T-helper 22 cell (primary cell): ENCODE data around the gene CDH22.

ENCODE experiments used
- DNase-seq: peaks from one replicate; pipeline ENCODE4 v3.0.0-alpha.2; 2020; ENCODE audit warnings: low read depth

The CDH22 gene

DNA sequence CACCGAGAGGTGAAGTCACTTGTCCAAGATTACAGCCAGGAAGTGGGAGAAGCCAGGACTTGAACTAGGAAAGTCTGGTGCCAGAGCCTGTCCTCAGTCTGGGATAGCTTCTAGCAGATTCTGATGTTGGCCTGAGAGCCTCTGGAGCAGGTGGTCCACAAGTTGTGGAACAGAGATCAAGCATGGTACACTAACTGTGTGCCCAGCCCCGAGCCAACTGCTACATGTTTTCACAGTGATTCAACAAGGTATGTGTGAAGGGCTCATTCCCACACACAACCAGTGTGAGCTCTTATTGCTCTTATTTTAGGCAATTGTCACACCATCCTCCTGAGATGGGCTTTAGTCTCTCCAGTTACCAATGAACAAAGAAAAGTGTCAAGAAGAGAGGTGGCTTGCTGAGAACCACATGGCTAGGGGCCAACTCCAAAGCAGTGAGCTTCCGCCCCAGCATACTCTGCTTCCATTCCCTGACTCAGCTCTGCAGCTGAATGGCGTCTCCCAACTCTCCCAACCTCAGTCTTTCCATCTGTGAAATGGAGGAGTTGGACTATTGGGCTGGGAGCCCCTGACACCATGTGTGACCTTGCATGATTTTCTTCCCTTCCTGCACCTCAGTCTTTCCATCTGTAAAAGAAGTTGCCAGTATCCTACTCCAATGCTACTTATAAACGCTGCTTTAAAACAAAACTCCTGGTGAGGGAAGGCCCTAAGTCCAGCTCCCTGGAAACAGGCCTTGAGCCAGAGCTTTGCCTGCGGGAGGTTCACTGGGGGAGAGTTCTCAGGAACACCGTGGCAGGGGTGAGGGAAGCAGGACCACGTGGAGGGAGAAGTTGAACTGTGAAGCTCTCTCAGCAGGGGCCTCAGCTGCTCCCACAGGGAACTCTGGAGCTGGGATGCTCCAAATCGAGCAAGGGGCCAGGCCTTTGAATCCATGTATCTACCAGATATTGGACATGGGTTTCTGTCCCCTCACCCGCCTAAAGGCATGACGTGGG lies 40.9 kb downstream of the CDH22 start:
- DNase-seq: no peak

DNA sequence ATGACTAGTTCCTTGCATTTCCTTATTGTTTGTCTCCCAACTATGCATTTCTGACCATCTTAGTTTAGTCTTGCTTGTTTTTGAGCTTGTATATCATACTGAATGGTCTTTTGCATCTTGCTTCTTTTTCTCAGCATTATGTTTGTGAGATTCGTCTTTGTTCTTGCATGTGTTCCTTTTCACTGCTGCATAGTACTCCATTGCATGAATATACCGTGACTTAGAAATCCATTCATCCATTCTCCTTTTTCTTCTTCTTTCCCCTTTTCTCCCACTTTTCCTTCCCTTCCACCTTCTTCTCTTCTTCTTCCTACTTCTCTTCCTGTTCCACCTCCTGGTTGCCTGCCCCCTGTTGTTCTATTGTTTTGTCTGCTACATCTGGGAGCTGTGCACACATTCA lies 42.8 kb downstream of the CDH22 start:
- DNase-seq: no peak

DNA sequence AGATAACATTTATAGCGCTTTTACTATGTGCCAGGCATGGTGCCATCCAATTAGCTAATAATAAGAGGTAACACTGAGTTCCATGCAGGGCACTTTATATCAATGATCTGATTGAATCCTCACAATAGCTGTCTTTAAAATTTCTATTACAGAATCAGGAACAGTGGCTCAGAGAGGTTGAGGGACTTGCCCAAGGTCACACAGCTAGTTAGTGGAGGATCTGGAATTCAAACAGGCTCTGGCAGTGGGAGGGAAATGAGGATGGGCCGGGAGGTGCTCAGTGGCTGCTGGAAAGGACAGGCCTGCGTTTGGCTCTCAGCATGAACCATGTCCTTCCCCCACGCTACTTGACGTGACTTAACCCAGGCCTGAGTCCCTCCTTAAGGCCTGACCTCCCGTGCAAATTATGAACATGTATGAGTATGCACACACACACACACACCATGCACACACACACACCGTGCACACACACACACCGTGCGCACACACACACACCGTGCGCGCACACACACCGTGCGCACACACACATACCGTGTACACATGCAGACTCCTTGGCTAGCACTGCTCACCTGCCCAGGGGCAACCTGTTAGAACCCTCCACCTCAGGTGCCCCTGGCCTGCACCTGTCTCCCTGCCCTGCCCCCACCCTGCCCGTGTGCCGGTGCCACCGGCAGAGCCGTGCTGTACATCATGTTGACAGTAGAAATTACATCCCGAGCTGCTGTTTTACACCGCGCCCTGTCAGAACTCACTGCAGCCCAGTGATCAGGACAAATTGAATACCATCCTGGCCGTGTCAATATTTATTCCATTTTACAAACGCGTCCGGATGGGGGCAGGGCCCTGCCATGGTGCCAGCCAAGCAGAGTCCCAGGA lies 43.7 kb downstream of the CDH22 start:
- no peak for DNase-seq

DNA sequence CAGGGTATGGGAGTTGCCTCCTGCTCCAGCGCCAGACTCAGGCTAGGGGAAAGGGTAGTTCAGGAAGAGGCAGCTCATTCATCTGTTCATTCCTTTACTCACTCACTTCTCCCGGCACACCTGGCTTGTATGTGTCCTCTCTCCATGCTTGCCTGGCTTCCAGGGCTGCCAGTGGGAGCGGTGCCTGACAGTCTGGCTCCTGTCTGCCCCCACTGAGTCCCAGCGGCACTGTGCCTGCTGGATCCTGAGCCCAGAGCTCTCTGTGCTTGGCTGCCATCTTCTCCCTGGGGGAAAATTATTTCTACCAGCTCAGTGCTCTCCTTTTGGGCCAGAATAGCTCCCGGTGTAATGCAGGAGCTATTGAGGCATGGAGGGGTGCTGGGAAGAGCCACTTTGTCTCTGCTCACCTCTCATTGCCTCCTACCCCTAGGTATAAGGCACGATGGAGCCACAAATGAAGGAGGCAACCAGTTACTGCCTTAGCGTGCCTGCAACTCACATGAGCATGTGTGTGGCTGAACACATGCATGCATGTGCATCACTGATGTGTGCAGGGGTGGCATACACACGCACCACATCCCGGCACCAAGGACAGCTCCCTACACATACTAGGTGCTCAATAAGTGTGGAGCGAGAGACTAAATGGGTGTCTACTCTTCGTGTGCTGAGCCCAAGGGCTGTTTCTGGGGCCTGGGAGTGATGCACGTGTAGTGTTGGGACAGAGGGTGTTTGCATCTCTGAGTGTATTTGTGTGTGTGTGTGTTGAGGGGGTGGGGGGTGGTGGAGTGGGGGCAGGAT lies 46.6 kb downstream of the CDH22 start:
- DNase-seq: no peak

DNA sequence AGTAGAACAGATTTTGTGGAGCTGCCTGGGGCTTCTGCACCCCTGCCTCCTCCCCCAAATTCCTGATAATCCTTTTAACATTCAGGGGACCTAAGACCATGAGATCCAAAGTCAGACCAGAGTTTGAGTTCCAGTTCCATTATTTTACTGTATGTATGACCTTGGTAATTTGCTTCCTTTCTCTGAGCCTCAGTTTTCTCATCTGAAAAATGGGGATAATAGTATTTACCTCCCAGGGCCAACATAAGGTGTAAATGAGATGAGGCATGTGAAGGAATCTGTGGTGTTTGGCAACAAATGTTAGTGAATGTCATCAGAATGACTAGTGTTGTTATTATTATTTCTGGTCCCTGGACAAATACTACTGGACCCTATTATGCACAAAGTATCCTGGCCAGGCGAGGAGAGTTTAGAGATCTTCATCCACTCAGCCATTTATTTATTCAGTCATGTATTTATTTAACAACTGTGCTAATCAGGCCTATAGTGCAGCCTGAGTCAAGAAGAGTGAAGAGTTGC lies 47.3 kb downstream of the CDH22 start:
- DNase-seq: no peak

DNA sequence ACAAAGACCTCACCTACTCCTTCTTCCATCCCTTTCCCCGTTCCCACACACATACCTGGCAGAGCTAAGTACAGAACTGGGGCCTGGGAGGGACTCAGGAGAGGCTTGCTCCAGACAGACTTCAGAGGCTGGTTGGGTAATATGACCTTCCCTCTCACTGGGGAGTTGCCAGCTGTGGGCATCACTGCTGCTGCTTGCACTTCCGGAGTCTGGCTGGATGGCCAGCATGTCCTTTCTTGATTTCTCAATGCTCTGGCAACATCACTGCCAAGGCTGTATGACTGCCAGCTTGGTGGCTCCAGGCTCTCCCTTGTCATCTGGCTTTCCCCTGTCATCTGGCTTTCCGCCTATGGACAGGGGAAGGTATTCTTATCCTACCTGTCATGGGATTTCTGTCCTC lies 47.8 kb downstream of the CDH22 start:
- DNase-seq: no peak

DNA sequence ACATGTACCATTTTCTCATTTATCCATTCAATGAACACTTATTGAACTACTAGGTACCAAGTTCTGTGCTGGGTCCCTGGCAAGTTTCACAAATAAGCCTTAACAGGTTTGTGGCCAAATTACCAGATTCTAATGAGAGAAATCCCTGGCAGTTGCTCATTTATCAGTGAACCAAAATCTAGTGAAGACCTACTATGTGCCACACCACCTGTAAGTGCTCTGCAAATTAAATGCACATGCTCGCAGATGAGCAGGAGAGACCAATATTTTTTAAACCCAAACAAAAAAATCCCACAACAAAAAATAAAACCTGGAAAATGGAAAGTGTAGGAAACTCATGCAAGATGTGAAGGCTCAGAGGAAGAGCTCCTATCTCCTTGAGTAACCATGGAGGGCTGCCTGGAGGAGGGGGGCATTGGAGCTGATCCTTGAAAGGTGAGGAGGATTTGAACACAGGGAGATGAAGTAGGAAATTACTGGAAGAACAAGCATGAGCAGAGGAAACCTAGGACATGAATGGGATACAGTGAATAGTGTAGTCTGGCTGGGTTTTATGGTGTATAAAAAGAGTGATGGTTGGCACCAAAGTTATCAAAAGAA lies 48.9 kb downstream of the CDH22 start:
- DNase-seq: no peak

DNA sequence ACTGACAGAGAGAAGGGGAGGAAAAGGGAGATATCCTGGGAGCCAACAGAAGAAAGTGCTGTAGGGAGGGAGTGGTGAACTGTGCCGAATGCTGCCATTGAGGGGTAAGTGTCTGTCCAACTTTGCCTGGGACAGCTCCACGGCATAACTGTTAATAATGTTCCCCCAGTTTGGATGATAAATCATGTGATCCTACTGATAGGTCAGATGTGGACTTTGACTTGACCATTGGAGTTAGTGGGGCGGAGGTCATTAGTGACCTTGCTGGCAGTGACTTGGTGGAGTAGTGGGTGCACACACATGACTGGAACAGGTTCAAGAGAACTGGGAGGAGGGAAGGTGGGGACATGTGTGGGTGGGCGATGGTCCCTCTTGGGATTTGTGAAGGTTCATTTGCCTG lies 50.4 kb downstream of the CDH22 start:
- no peak for DNase-seq

DNA sequence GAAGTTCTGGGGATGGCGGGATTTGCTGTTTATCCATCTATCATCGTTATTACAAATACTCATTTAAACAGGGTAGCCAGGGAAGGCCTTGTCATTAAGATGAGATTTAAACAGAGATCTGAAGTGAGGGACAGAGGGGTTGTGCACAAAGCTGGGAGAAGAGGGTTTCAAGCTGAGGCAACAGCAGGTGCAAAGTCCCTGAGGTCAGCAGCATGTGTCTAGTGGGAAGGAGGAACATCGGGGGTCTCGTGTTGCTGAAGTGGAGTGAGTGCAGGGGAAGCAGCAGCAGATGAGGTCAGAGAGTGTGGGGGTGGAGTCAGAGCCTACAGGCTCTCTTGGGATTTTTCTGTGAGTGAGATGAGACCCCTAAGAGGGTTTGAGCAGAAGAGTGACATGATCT lies 52.0 kb downstream of the CDH22 start:
- no peak for DNase-seq

DNA sequence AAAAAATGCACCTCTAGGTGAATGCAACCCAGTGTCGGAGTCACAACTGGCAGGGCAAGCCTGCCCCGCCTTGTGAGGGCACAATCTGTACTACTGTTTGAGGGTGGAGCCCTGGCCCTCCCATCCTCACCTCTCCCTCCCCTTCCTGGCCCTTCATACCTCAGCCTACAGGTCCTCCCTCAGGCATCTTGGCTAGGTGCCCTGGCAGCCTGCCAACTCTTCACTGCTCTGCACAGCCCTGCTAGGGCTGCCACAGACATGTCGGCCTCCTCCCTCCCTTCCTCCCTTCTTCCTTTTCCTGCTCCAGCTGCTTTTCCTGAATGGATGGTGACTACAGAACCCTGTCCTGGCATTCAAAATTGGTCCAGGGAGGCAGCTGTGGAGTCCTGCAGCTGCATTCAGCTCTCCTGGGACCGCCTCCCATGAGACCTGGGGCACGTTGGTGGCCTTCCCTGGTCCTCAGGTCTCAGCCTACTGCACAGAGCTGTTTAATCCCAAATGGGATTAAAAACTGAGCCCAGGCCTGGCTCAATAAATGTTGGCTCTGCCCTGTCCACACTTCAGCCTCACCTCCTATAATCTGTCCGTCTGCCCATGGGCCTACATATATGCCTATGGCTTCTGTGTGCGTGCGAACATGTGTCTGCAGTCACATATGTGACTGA lies 52.7 kb downstream of the CDH22 start:
- DNase-seq: no peak

DNA sequence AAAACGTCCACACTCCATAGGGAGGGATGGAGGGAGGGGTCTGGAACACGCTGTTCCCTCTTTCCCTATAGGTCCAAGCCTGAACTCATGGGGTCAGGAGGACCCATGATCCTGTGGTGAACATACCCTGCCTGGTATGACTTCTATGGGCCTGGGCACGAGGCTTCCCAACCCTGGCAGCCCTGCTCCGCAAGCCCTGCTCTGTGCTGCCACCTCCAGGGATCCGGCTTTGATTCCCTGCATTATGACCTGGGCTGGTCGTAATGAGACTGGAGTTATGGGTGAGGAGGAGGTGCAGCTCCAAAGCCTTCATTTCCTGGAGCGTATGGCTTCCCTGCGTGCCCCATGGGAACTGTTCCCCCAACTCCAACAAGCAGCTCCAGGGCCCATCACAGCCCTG lies 54.9 kb downstream of the CDH22 start:
- no peak for DNase-seq

DNA sequence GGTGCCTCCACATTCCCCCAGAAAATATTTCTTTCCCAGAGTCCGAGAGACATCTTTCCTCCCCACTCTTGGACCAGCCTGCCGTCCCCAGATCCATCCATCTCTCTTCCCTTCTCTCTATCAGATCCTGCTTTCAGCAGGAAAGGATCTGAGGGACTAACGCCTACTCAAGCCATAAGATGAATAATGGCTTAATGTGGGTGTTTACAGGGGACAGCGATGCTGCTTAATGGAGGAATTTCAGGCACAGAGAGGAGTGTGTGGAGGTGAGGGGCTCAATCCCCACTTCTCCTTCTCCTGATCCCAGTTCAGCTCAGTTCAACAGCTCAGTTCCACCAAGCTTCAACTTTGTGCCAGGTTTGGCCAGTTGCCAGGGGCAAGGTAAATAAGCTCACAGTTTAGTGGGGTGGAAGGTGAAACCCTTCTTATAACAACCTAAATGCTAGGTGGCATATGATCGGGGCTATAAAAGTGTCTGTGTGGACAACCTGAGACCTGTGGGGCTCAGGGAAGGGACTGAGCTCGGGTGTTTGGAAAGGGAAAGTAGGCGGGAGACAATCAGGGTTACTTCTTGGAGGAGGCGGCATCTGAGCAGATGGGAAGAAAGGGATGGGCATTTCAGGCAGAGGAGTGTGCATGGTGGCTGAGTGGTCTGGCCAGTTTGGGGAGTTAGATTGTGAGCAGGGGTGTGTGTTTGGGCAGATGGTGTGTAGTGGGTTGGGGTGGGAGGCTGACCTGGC lies 55.8 kb downstream of the CDH22 start:
- DNase-seq: no peak

DNA sequence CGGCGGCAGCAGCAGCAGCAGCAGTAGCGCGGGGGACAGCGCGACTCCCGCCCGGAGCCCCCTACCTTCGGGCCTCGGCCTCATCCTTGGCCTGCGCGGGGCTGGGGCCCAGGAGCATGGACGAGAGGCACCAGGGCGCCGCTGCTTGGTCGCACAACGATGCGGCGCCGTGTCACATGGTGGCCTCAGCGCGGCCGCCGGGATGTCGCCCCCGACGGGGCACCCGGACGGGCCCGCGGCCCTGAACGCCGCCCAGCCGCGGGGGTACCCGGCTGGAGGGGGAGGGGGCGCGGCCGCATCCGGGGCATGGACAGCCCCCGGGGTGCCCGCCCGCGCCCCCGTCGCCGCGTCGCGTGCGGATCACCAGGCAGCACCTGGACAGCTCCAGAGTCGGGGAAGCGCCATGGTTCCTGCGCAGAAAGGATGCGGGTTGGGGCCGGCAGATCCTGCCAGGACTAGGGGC lies 57.1 kb downstream of the CDH22 start:
- DNase-seq: no peak

DNA sequence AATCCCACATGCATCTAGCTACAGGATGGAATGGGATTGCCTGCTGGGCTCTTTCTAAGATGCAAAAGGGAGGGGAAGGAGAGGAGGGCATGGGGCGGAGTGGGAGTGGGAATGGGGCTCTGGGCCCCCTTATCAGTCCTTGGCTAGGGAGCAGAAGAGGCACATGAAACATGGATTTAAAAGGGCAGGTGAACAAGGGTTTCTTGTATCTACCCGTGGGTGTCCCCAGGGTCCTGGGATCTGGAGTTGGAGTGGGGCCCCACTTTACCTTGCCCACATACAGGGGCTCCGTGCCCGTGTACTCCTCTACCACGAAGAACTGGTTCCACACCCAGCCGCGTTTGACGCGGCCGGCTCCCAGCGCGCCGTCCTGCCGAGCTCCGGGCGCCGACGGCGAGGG lies 57.5 kb downstream of the CDH22 start:
- no peak for DNase-seq

DNA sequence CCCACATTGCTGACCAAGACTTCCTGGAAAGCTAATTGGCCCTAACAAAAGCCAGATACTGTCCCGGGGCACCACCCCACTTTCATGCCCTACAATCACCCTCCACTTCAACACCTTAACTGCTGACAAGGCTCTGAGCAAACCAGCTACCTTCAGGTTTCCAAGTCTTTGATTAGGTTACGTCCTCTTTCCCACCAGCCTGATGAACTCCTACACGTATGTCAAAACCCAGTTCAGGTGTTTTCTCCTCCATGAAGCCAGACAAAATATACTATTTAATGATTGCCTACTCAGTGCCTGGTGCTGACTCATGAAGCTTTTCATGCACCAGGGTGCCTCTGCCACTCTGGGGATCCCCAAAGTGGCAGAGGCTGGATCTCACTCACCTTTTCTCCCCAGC lies 58.6 kb downstream of the CDH22 start:
- DNase-seq: no peak

DNA sequence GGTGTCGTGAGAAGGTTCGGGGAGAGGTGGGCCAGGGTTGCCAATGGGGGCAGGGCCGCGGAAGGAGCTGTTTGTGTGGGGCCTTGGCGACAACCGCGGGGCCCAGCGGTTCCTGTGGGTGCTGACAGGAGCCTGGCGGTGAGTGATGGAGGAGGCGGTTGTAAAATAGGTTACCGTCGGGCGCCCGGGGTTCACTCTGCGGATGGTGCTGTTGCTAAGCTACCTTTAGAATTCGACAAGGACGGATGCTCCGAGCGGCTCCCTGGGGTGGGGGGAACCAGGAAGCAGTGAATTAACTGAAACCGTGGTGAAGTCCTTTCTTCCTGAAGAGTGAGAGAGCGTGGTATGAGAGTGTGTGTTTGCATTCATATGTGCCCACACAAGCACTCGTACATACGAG lies 61.7 kb downstream of the CDH22 start:
- no peak for DNase-seq

DNA sequence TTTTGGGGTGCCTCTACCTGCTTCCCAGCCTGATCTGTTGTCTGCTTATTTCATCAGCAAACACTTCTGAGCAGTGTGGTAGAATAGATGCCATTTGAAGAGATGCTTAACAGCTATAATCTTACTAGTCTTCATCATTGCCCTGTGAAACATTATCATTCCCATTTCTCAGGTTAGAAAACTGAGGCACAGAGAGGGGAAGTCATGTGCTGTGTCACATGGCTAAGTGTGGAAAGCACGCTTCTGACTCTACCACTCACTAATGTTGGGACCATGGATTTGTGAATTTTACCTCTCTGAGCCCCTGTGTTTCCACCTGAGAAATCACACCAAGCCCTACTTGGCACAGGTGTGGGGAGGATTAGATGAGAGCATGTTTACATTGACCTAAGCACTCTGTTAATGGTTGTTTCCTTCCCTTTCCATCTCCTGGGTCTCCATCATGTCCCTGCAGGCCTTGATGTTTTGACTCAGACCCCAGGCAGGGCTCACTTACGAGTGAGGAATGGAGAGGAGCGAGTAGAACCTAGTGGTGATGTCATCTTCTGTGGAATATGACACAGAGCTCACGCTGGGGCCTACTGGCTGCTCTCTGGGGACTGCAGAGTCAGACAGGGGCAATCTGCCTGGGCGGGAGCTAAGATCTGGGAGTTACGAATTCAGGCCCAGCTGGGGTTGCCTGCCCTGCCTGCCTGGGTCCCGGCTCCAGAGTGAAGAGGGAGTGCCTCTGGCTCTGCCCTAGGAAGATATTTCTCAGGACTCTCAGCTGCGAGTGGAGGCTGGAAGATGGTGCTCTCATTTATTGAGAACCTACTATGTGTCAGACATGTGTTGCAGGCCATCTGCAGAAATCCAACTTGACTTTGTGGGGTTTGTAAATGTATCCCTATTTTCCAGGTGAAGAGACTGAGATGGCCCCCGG lies 64.3 kb downstream of the CDH22 start:
- DNase-seq: no peak

DNA sequence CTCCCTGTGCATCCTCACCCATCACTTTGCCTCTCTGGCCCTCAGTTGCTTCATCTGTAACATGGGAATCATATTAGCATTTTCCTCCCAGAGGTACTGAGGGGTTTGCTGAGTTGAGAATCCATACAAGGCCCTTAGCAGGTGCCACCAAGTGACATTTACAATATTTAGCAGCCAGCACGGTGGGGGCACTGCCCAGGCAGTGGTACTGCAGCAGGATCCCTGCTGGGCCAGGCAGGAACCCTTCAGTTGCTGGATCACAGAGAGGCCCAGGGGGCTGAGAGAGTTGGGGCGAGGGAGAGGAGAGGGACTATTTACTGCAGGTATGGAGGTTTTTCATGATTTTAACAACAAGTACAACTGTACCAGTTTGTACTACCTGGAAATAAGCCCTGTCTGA lies 65.9 kb downstream of the CDH22 start:
- no peak for DNase-seq

DNA sequence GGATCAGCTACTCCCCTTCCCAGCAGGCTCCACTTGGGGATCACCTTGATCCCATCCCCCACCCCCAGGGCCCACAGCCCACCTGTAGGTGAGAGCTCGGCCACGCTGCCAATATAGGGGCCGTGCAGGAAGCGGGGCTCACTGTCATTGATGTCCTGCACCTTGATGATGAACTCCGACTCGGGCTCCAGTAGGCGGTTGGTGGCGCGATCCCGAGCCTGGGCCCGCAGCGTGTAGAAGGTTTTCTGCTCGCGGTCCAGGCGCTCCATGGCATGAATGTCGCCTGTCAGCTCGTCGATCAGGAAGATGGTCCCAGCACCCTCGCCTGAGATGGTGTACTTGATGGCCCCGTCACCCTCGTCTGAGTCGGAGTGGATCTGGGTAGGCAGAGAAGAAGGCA lies 67.4 kb downstream of the CDH22 start:
- no peak for DNase-seq
